Measurements from ENCODE around the gene BICD2.

The BICD2 gene

DNA sequence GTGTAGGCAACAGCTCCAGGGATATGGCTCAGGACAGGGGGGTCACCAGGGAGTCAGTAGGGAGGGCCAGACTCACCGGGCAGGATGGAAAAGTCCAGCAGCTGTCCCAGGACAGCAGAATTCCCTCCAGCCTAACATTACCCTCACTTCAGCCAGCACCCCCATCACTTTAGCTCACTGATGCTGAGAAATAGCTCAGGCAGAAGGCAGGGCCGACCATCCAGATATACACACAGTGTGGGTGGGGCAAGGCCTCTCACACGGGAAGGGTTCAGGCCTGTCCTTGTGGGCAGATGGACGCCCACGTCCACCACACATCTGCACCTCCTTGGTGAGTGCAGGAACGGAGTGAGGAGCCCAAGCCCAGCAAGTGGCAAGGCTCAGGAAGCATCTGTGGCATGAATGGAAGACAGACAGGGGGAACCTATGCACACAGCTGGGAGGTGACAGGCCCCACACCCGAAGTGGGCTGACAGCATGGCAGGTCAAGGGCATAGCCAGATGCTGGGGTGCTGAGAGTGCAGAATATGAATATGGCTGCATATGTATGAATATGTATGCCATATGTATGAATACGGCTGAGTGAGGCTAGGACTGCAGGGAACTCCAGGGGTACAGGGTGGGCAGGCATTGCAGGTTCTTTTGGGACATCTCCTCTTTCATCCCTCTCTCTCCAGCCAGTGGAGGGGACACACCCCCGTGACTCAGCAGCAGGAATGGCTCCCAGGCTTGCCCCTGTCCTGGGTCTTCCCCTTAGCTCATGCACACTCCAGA, 17.0 kb downstream of the BICD2 start:
- DNase-seq, result no peak

DNA sequence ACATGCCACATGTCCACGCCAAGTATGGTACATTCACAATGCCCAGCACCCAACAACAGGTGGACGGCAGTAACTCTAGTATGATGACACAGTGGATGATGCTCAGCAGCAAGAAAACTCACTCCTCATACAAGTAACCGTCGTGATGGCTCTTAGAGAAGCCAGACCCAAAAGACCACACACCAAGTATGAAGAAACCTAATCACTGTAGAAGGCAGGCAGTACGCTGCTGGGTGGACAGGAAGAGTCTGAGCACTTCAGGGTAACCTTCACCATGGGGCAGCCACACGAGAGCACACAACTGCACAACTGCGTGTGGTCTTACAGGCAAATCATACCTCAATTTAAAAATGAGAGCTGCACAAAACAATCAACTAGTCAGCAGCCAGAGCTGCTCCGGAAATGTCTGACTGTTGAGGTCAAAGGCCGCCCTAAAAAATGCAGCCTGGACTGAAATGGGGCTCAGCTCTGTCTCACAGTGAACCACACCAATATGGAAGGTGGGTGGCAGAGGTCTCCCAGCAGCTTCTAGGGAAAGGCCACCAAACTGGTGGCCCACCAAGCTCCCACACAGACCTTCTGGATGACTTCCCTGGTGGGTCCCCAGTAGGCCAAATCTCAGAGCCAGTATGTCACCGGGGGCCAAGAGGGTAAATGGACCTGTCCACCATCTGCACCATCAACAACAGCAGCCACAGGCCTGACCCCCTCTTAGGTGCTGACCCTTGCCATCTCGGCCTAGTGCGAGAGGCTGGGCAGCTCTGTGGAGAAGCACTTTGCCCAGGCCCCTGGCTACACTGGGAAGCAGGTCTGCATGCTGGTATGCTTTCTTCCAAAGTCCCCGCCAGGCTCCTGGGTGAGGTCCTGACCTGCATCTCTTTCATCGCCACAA, 17.8 kb downstream of the BICD2 start:
- DNase-seq, result no peak

DNA sequence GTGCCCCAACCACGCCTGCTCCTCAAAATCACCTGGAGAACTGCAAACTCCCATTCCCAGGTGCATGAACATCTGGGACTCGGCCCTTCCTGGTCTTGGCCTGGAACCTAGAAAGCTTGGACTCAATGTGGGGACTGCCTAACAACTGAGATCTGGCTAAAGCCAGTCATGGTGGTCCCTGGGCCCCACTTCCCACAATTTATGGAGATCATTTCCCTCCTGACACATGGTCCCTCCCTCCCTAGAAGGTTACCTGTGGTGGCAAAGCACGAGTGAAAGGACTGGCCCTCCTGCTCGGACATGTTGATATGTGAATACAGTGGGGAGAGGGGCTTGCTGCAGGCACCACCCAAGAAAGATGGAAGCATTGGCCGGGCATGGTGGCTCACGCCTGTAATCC, 18.8 kb downstream of the BICD2 start:
- no peak for DNase-seq

DNA sequence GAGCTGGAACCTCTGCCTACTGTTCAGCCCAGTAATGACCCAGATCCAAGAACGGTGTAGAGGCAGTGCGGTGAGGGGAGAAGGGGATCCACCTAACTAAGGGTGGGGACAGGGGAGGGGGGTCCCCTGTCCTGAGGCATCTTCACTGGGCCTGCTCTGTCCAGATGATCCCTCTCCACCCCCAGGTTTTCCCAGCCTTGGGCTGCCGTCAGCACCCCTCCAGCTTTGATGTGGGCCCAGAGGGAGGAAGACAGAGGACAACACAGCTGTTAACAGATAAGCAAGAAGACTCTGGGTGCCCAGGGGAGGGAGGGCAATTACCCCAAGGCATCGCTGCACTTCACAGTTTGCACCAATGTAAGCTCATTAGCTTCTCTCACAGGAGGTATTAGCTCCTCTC, 19.3 kb downstream of the BICD2 start:
- DNase-seq, result no peak

DNA sequence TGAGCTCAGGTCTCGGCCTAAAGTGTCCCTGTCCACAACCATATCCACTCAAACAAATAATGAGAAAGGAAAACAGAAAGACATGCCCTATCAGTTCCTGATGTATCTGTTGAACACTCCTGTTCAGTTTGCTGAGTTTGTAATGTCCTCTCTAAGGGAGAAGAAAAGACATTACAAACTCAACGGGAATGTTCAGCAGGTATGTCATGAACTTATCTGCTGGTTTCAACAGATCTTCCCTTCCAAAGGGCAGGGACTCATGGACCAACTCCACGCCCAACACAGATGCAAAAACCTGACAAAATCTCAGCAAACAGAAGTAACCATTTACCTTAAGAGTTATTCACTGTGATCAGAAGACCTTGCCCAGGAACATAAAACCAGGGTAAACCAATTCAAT, 23.7 kb downstream of the BICD2 start:
- no peak for DNase-seq

DNA sequence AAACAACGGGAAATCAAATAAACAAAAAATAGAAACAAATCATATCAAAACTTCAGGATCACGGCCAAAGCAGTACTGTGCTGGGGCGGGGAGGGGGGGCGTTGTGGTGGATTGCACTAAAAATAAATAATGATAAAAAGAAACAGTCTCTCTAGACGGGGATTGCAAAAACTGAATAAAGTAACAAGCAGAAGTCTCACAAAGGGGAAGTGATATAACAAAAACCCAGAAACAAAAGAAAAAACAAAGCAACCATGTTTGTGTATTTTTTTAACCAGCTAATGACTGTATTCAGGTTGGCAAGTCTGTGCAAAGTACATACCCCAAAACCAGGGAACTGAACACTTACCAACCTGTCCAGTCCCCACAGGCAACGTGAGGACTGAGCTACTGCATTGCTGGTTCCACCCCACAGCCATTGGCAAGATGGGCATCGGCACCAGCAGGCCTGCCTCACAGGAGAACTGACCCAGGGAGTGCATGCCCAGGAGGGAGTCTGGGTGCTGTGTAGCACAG, 24.1 kb downstream of the BICD2 start:
- DNase-seq, result no peak

DNA sequence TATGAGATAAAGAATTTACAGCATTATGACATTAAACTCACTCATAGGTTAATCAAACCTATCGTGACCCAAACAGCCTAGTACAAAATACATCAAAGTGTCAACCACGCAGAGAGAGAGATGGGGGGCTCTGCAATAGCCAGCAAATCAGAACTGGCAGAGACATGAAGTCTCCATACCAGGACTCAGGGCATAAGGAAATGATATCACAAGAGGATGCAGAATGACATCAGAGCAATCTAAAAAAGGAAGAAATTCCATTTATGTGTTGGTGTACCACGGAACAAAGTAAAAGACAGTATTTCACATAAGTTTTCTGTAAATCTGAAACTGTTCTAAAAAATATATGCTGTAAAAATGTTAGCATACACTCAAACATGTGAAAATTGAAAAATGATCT, 24.6 kb downstream of the BICD2 start:
- no peak for DNase-seq

DNA sequence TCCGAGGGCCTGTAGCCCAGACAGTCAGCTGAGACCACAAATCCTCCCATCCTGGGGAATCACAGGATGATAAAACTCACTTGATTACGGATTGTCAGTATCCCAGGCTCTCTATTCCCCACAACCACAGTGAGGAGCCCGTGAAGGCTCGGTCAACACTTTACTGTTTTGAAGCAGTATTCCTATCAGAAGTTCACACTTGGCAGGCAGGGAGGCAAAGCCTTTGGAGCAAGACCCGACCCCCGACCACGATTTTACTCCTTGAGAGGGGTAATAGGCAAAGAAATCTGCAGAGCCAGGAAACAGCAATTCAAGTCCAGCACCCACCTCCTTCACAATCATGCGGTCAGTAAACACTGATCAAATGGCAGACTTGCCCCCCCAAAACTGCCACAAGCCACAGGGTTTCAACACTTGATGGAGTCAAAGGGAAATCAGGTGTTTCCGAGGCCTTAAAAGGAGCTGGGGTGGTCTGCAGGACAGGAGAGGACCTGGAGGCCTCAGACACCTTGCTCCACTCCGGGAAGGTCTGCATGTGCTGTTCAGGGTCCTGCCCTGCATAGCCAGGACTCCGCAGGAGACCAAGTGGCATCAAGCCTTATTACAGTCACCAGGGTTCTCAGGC, 25.2 kb downstream of the BICD2 start:
- DNase-seq, result no peak

DNA sequence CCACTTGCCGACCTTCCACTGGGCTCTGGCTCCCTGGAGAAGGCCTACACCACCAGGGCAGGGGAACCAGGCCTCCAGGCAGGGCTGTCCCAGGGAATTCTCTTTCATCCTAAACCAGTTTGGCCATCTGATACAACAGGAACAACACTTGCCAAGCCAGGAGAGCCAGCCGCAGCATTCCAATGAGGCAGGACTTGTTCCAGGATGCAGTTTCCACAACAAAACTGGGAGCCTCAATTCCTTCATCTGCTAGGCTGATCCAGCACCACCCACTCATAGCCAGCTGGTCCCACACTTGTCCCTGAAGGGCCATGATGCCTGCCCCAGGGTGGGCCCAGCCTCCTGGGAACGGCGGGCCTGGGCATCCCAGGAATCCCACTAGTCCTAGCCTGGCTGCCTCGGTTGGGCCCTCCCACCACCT, 26.0 kb downstream of the BICD2 start:
- DNase-seq, result no peak

DNA sequence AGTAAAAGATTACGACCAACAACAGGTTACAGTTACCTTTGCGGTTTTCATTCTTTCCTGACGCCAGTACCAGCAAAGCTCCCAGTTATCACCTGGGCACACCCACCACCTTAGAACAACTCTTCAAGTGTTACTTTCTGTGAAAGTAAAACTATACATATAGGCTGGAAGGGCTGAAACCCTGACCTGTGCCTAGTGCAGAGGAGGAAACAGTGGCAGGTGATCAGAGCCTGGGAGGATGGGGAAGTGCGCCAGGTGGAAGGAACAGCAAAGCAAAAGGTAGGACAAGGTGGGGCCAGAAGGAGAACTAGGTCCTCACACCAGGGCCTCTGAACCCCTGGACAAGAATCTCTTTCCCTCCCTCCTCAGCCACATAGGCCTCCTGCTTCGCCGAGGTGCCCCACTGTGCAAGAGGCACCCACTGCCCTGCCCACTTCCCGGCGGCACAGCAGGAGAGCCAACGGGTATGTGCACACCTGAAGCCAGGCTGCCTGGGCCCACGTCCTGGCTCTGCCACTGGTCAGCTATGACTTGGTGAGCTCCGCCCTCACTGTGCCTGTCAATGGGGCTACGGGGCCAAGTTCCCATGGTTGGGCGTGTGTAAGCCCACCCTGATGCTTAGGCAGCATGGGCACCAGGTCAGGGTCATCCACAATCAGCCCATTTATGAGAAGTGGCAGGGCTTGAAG, 26.9 kb downstream of the BICD2 start:
- no peak for DNase-seq

DNA sequence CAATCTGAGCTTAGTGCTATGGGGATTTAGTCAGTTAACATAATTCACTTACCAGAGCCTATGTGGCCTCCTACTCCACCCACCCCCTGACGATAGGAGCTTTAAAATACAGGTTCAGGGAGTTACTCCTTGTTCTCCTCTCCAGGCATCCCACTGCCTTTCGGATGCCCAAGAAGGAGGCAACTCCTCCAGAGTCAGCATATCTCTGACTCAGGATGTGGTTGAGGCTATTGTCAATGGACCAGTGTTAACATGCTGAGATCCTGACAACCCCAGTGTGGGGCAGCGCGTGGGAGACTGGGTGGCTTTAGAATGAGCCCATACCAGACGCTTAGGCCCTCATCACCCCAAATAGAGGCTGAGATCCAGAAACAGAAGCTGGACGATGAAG, 27.4 kb downstream of the BICD2 start:
- DNase-seq, result no peak

DNA sequence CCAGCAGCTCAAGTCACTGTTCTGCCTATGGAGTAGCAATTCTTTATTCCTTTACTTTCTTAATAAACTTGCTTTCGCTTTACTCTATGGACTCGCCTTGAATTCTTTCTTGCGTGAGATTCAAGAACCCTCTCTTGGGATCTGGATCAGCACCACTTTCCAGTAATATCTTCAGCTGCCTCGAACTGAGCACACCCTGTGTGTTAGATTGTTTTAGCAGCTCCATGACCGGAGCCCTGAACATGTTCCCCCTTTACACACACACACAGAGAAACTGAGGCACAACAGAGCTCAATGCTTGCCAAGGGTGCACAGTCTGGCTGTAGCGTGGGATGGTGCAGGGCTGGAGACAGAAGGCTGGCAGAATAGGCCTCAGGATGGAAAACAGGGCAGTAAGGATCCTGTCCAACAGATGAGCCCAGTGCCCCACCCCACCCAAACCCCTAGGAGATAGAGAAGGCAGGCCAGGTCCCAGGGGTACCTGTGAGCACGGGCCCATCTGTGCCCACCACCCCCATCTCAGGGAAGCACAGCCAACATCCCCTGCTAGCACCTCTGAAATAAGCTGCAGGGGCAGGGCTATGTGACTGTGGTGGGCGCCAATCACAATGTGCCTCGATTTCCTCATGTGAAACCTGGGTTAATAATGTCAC, 27.9 kb downstream of the BICD2 start:
- no peak for DNase-seq

DNA sequence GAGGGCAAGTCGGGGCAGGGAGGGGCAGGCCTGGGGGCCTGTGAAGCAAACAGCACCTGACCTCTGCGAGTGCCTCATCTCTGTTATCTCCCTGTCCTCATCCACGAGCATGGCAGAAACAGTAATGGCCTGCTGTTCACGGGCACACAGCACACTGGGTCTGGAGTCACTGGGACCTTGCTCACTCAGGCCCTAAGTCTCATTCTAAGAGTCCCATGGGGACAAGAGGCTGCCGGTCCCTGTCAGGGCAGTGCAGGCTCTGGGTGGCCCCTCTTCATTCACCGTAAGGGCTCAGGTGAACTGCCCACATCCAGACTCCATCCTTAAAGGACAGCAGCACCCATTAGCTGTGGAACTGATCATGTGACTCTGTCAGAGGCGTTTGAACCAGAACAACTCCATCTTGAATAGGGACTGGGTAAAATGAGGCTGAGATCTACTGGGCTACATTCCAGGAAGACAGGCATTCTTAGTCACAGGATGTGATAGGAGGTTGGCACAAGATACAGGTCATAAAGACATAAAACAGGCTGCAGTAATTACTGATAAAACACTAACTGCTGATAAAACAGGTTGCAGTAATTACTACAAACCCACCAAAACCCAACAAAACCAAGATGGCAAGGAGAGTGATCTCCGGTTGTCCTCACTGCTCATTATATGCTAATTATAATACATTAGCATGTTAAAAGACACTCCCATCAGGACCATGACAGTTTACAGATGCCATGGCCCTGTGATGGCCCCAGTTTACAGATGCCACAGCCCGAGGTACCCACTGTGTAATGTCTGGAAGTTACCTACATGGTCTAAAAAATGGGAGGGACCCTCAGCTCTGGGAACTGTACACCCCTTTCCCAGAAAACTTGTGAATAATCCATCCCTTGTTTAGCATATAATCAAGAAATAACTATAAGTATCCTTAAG, 28.7 kb downstream of the BICD2 start:
- DNase-seq, result no peak

DNA sequence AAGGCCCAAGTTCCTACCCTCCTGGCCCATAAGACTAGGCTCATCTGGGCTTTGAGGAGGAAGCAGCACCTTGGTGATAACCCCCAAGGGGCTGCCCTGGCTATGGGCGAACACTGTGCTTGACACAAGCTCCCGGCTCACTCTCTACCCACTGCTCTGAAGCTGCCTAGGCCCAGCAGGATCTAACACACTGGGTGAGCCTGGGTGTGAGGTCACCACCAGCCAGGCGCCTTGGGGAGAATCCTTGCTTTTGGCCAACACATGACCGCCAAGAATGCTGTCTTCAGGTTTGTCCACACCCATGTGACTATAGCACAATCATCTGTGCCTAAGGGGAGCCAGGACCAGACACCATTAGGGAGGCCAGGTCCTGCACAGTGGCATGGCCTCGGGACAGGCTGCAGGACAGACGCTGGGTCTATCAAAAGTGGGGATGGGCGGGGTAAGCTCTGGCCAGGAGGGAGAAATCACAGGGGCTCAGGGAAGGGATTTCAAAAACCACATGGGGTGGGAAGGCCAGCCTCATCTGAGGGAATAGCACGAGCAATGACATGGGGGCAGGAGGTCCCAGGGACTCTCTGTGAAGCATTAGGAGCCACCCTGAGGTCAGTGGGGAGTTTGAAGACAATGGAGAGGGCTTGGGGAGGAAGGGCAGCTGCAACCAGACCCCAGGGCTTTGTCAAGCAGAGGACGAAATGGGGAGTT, 29.6 kb downstream of the BICD2 start:
- no peak for DNase-seq

DNA sequence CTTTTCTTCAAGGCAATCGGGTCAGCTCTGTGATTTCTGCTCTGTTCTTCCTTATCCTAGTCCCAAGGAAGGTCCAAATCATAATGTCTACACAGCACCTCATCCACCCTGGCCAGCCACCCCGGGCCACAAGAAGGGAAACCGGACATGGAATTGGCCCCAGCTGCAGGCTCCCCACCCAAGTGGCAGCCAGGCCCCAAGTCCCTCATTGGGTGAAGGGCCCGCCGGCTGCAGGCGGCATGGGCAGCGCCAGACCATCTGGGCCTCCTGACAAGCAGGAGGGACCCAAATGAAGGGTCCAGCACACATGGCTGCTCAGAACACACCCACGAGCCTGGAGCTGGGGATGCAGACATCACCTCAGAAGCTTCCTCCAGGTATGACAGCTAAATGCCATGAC, 33.7 kb downstream of the BICD2 start:
- no peak for DNase-seq

DNA sequence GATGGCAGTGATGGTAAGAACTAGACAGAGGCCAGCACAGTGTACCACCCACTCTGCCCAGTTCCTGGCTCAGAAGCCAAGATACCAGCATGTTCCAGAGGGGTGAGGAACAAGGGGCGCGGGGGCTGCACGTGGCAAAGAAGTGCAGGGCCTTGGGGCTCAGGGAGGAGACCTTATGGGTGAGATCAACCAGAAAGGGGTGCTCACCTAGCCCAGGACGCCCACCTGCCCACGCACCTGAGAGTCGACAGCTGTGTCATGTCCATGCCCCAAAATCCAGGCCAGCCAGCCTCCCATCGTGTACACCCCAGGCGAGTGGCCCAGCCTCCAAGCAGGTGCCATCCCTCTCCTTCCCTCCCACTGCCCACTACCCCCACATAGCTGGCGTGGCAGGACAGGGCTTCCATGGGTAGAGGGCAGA, 34.9 kb downstream of the BICD2 start:
- DNase-seq, result no peak

DNA sequence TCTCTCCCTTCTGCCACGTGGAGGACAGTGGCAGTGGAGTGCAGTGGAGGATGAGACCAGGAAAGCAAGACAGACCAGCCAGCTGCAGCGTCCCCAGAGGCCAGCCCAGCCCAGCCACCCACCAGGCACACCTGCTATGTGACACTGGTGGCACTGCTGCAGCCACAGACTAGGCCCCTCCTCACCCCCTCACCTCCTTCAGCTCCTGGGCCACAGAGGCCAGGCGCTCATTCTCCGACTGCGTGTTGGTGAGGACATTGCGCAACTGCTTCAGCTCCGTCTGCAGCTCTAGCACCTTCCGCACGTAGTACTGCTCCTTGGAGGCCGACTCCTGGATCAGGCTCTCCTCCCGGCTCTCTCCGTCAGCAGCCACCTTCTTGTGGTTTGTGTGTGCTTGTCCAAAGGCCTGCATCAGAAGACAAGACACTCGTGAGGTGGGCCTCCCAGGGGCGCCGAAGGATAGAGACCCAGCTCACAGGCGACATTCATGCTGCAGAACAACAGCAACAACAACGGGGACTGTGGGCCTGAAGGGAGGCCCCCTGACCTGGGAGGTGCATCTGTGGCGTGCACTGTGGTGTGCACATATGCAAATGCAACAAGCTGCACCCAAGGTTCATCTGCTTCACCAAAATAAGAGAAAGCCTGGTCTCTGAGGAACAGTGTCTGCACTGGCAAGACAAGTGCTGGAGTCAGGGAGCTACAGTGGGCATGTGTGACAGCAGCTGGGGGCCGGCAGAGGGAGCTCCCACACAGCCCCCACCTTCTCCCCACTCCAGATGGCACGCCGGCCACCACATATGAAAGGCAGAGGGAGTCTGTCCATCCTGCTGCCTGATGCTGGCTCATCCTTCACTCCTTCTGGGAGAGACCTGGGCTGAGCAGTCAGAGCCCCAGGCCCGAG, 35.5 kb downstream of the BICD2 start:
- DNase-seq, result no peak

DNA sequence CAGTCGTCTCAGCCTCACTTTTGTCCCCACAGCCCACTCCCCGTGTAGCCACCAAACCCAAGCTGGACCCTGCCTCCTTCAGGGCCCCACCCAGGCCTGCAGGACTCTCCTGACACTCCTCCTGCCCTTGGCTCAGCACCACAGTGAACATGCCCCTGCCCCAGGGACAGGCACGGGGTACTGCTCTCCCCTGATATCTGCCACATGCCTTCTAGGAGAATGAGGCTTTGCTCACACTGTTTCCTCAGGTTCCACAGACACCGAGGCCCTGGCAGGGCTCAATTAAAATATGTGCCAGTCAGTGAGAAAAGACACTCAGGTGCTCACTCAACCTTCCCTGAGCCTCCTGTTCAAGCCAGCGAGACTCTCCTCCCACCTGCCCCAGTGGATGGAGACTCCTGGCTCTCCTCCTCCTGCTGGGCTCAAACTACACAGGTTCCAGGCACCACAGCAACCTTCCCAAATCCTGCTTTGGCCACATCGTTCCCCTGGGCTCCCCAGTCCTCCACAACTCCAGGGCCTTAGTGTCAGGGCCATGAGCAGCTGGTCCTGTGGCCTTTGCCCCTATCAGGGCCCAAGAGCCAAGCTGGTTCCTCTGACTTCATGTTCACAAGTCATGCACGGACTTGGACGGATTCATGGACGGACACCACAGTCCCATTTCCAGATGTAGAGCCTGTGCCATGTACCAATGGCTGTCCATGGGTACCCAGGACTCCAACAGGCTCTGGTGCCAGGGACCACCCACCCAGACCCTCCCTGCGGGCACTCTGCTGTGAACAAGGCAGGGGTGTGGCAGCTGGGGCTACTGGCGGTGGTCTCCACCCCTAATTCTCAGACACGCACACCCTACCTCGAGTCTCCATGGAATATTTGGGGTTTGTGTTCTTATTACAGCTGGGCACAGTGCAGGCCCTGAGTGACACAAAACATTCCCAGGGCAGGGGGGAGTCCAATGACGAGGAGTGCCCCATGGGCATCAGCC, 36.6 kb downstream of the BICD2 start:
- no peak for DNase-seq

Data from CD4-positive, alpha-beta T cell treated with Interleukin-10 for 1 hour (primary cell).